HL-60 (cell line): Measurements from ENCODE around the gene FAM219A.

ENCODE experiments used
- CTCF ChIP-seq: IDR thresholded peaks from one replicate; pipeline ENCODE4 v1.5.1; 2011; ENCODE audit warnings: low read length, control low read depth, inconsistent platforms; ENCODE audit not compliant: insufficient read depth
- POLR2AphosphoS5 ChIP-seq: IDR thresholded peaks from 2 replicates; pipeline ENCODE4 v1.6.1; 2012; ENCODE audit warnings: low read depth
- REST ChIP-seq: IDR thresholded peaks from 2 replicates; pipeline ENCODE4 v1.6.1; 2012; ENCODE audit warnings: low read depth; ENCODE audit not compliant: insufficient replicate concordance

DNA sequence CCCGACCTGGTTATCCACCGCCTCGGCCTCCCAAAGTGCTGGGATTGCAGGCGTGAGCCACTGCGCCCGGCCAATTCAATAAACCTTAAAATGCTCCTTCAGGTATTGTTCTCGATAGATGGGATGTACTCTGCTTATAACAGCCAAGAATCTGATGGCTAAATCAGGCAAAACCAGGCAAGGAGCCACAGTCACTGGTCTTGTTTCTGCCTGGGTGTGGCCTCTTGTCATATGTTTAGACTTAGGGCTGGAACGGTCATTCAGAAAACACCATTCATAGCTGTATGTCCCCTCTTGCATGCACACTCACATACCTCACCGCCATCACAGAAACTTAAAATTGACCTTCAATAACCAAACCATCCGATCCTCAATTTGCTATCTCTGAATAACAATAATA is 7.7 kb downstream of the FAM219A start:
- no peak for TF ChIP-seq CTCF
- no peak for TF ChIP-seq POLR2AphosphoS5
- TF ChIP-seq REST, result no peak
